ENCODE results near the gene NTRK1. TPM values are rescaled to one million over a fixed set of nuclear protein-coding genes. Genes with fewer than 3 reads are reported as not detected.

NTRK1 gene
- total and polyA plus RNA-seq, 2 of the 4 experiments (the other 2 are of a cell fraction), result not detected

DNA sequence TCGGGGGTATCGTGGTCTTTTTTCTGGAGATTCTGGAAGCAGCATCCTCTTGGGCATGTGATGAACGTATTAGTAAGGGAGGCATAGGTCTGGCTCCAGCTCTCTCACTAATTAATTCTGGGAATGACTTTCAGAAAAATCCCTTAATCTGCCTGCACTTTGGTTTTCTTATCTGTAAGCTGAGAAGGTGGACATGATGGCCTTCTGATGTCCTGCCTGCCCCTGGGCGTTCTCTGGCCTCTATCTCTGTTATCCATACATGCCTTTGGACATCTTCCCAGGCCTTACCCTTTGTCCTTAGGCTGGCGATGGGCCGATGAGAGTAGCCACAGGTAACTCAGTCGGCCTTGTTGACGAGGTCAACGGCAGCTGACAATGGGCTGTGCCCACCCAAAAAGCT is 8.8 kb downstream of the NTRK1 start:
- Histone ChIP-seq H4K5ac (ENCODE audit: low read depth, low read length) (no peak overlapping the region), H3K56ac (ENCODE audit: extremely low read depth, insufficient read depth, low read length) (no peak overlapping the region), H3K27me3 (ENCODE audit: control insufficient read depth, insufficient read depth, low read length) (peaks cover 32% of the 10 kb centered on the region), H2BK5ac (ENCODE audit: low read depth, low read length, poor library complexity, severe bottlenecking) (no peak overlapping the region), H3K9ac (ENCODE audit: low read depth, low read length) (no peak overlapping the region), H4K8ac (ENCODE audit: low read depth in 2 of 2, low read length in 2 of 2) (no peak overlapping the region), H3K4me3 (ENCODE audit: insufficient read depth, low read depth, low read length) (no peak overlapping the region), H2BK120ac (ENCODE audit: low read depth, low read length) (no peak overlapping the region), H3K4ac (ENCODE audit: low read depth, low read length) (no peak overlapping the region), H3K4me2 (ENCODE audit: low read depth, low read length) (no peak overlapping the region), H3K4me1 (ENCODE audit: control insufficient read depth, insufficient read depth, low read length) (peaks cover 6% of the 10 kb centered on the region), H3K27ac (ENCODE audit: insufficient read depth, low read length) (no peak overlapping the region), H3K36me3 (ENCODE audit: control insufficient read depth, insufficient read depth, low read length) (no peaks in the 10 kb centered on the region), H2BK15ac (ENCODE audit: low read depth, low read length) (no peak overlapping the region), H3K14ac (replicated peaks; ENCODE audit: low read depth, low read length) (no peak overlapping the region), H4K91ac (ENCODE audit: insufficient read depth, low read depth, low read length) (no peak overlapping the region), H3K79me1 (ENCODE audit: low read depth in 1 of 2, low read length in 2 of 2) (no peaks in the 10 kb centered on the region), H2AK9ac (replicated peaks; ENCODE audit: low read depth, low read length, poor library complexity) (peak overlapping the region; percentile 28), H3K23ac (ENCODE audit: low read depth, low read length) (no peak overlapping the region), H3K9me3 (ENCODE audit: control insufficient read depth, insufficient read depth, low read length) (no peaks in the 10 kb centered on the region), H3K18ac (ENCODE audit: low read depth, low read length) (no peak overlapping the region), H4K20me1 (ENCODE audit: insufficient read depth, low read length) (peaks cover 3% of the 10 kb centered on the region; the same call in 1 of the 2 replicates), H2BK20ac (ENCODE audit: low read depth, low read length) (no peak overlapping the region), H2AFZ (replicated peaks; ENCODE audit: low read length, poor library complexity) (peak overlapping the region; percentile 51), H2AK5ac (ENCODE audit: low read depth, low read length) (peak overlapping the region; percentile 4; the same call in 1 of the 2 replicates), H3K9me1 (ENCODE audit: insufficient read depth, low read length) (peaks cover 3% of the 10 kb centered on the region; the same call in 1 of the 2 replicates)
- dilution Hi-C loops (cut with HindIII; ENCODE audit: low sequenced_read_pairs, unreplicated experiment), result no loop called here
- in situ Hi-C loops (cut with MboI; ENCODE audit: low sequenced_read_pairs), result no loop called here
- ATAC-seq (ENCODE audit: low read depth) (no peak), DNase-seq (no peak)
- no peak for TF ChIP-seq CHD1 (IDR thresholded peaks at IDR 0.05; ENCODE audit: low read depth, low read length)
- TF ChIP-seq ELK1 (IDR thresholded peaks at IDR 0.05; ENCODE audit: borderline replicate concordance, low read depth, low read length), result no peak
- TF ChIP-seq SMC3 (IDR thresholded peaks at IDR 0.05; ENCODE audit: low read depth, low read length), result no peak
- no peak for TF ChIP-seq NFE2L2 (IDR thresholded peaks at IDR 0.05; ENCODE audit: low read depth, low read length)
- TF ChIP-seq CEBPB (IDR thresholded peaks at IDR 0.05; ENCODE audit: low read depth, low read length), result no peak
- TF ChIP-seq RFX5 (IDR thresholded peaks at IDR 0.05; ENCODE audit: low read depth, low read length), result no peak
- TF ChIP-seq POLR2A (IDR thresholded peaks at IDR 0.05; ENCODE audit: low read depth, low read length), result no peak
- TF ChIP-seq FOS (IDR thresholded peaks at IDR 0.05; ENCODE audit: low read depth, low read length), result no peak
- no peak for TF ChIP-seq RAD21 (IDR thresholded peaks at IDR 0.05; ENCODE audit: low read length)
- TF ChIP-seq MAZ (IDR thresholded peaks at IDR 0.05; ENCODE audit: borderline replicate concordance, low read depth, low read length), result no peak
- CTCF ChIA-PET, result interaction anchor here (2.7 kb wide), 1 partner anchor 9 kb away, joined by 15 read pairs; the partner anchor contains the start of gene NTRK1
- no TSS peak for BruUV-seq (replicated peaks)
- 92% methylated on average over 4 of the region's 9 CpGs; no CpG with 5 or more reads in 1 of the 2 experiments for WGBS, 2 experiments (ENCODE audit: extremely low coverage in 2 of 2, insufficient read length in 1 of 2)
- POLR2A ChIA-PET (ENCODE audit: unreplicated experiment), result no interaction called here
- intact Hi-C loops (cut with micrococcal nuclease), result no loop called here
